HG03135 (cell line): Measurements from ENCODE around the gene EFHD1.
"Not testable (repeated sequence)": the region's sequence is repeated elsewhere in the genome, so short reads cannot be mapped to it uniquely, and the experiment has no call there.

Experiments used
- ATAC-seq: cut with Tn5 transposase; IDR thresholded peaks from one replicate; pipeline ENCODE4 v1.9.1; 2021; ENCODE audit warnings: mild to moderate bottlenecking, moderate library complexity; ENCODE audit not compliant: unreplicated experiment

Gene EFHD1

GRCh38 chr2:232689152-232689910 is 55.9 kb downstream of the EFHD1 start:
- no peak for ATAC-seq

- ATAC-seq, result not testable (repeated sequence)
Measured at GRCh38 chr2:232691117-232691516, 57.7 kb downstream of the EFHD1 start.

GRCh38 chr2:232693344-232693743 is 59.9 kb downstream of the EFHD1 start:
- no peak for ATAC-seq

- no peak for ATAC-seq
Measured at GRCh38 chr2:232696609-232697058, 63.2 kb downstream of the EFHD1 start.

- peak; percentile 71 for ATAC-seq
Measured at GRCh38 chr2:232697059-232697806, 63.8 kb downstream of the EFHD1 start, which contains the start of gene GIGYF2. Gene GIGYF2 (plus strand): TSS chr2:232697331. CDS start chr2:232735198, 37,867 bp downstream.

GRCh38 chr2:232697807-232698110 is 64.4 kb downstream of the EFHD1 start:
- no peak for ATAC-seq

GRCh38 chr2:232698556-232699091 is 65.2 kb downstream of the EFHD1 start:
- no peak for ATAC-seq

GRCh38 chr2:232699110-232699509 is 65.7 kb downstream of the EFHD1 start:
- ATAC-seq, result no peak

GRCh38 chr2:232700154-232700553 is 66.8 kb downstream of the EFHD1 start:
- no peak for ATAC-seq

GRCh38 chr2:232707076-232707475 is 73.7 kb downstream of the EFHD1 start:
- ATAC-seq, result no peak

GRCh38 chr2:232713505-232713904 is 80.1 kb downstream of the EFHD1 start:
- no peak for ATAC-seq

- ATAC-seq, result no peak
Measured at GRCh38 chr2:232714969-232715368, 81.6 kb downstream of the EFHD1 start.

GRCh38 chr2:232720056-232720455 is 86.7 kb downstream of the EFHD1 start:
- not testable (repeated sequence) for ATAC-seq

- no peak for ATAC-seq
Measured at GRCh38 chr2:232721261-232721660, 87.9 kb downstream of the EFHD1 start.

GRCh38 chr2:232721882-232722281 is 88.5 kb downstream of the EFHD1 start:
- no peak for ATAC-seq

GRCh38 chr2:232723027-232723426 is 89.6 kb downstream of the EFHD1 start:
- ATAC-seq, result no peak

GRCh38 chr2:232728785-232729184 is 95.4 kb downstream of the EFHD1 start:
- no peak for ATAC-seq

GRCh38 chr2:232731470-232731869 is 98.1 kb downstream of the EFHD1 start:
- no peak for ATAC-seq
